ENCODE data around the gene THBS2. TPM values are rescaled to one million over a fixed set of nuclear protein-coding genes. Genes with fewer than 3 reads are reported as not detected.
"Not testable (repeated sequence)": the region's sequence is repeated elsewhere in the genome, so short reads cannot be mapped to it uniquely, and the experiment has no call there.

The THBS2 gene
- total and polyA plus RNA-seq, 2 donors (not counting 1 experiment from before 2014, with no cell fraction given) = 86.5 to 269 TPM

GRCh38 chr6:169263374-169263773 is 9.7 kb upstream of the THBS2 start:
- no peaks in the 10 kb centered on the region for H3K9me3 ChIP-seq (ENCODE audit: control insufficient read depth, insufficient read depth, low read depth, low read length)
- no peaks in the 10 kb centered on the region for H3K79me2 ChIP-seq (ENCODE audit: control insufficient read depth, insufficient read depth, low read length)
- no peak for DNase-seq (ENCODE audit: low read depth in 2 of 2)
- H3K36me3 ChIP-seq (ENCODE audit: control insufficient read depth, insufficient read depth, low read length) = no peaks in the 10 kb centered on the region
- peak overlapping the region; percentile 7 for H3K9ac ChIP-seq (ENCODE audit: insufficient read depth, low read length)
- no peak overlapping the region for H3K4me2 ChIP-seq (ENCODE audit: extremely low read depth, insufficient read depth, low read length)
- no peak overlapping the region for H3K4me3 ChIP-seq (replicated peaks in 1 of 4; ENCODE audit: control extremely low read depth in 1 of 4, insufficient read depth in 1 of 4, low read depth in 3 of 4, low read length in 4 of 4)
- peaks cover 6% of the 10 kb centered on the region for H3K4me1 ChIP-seq (ENCODE audit: control insufficient read depth, extremely low read depth, insufficient read depth, low read length)
- TF ChIP-seq CTCF (conservative IDR thresholded peaks at IDR 0.05 in 1 of 2, IDR thresholded peaks at IDR 0.05 in 1 of 2; ENCODE audit: low read depth in 1 of 2, low read length in 2 of 2) (no peak), EZH2 (IDR thresholded peaks at IDR 0.05; ENCODE audit: low read length, missing control alignments) (no peak)
- no peak overlapping the region for H3K27ac ChIP-seq (ENCODE audit: insufficient read depth, low read length)
- no peaks in the 10 kb centered on the region for H3K27me3 ChIP-seq (ENCODE audit: control insufficient read depth, insufficient read depth, low read length)
- H4K20me1 ChIP-seq (ENCODE audit: control insufficient read depth, extremely low read depth, insufficient read depth, low read length) = no peaks in the 10 kb centered on the region
- H2AFZ ChIP-seq (ENCODE audit: low read length) = no peak overlapping the region

- H3K4me1 ChIP-seq (ENCODE audit: control insufficient read depth, extremely low read depth, insufficient read depth, low read length); H3K9me3 ChIP-seq (ENCODE audit: control insufficient read depth, insufficient read depth, low read depth, low read length); H3K4me3 ChIP-seq (replicated peaks in 1 of 4; ENCODE audit: control extremely low read depth in 1 of 4, insufficient read depth in 1 of 4, low read depth in 3 of 4, low read length in 4 of 4); H3K36me3 ChIP-seq (ENCODE audit: control insufficient read depth, insufficient read depth, low read length); DNase-seq (ENCODE audit: low read depth in 2 of 2); H3K27me3 ChIP-seq (ENCODE audit: control insufficient read depth, insufficient read depth, low read length); H3K9ac ChIP-seq (ENCODE audit: insufficient read depth, low read length); H3K27ac ChIP-seq (ENCODE audit: insufficient read depth, low read length); H4K20me1 ChIP-seq (ENCODE audit: control insufficient read depth, extremely low read depth, insufficient read depth, low read length); H3K4me2 ChIP-seq (ENCODE audit: extremely low read depth, insufficient read depth, low read length); H3K79me2 ChIP-seq (ENCODE audit: control insufficient read depth, insufficient read depth, low read length); H2AFZ ChIP-seq (ENCODE audit: low read length): not testable (repeated sequence)
Measured at GRCh38 chr6:169262602-169263001, 9.0 kb upstream of the THBS2 start.

GRCh38 chr6:169256518-169256917 is 2.9 kb upstream of the THBS2 start:
- no peak for TF ChIP-seq EZH2 (IDR thresholded peaks at IDR 0.05; ENCODE audit: low read length, missing control alignments)
- TF ChIP-seq CTCF (conservative IDR thresholded peaks at IDR 0.05 in 1 of 2, IDR thresholded peaks at IDR 0.05 in 1 of 2; ENCODE audit: low read depth in 1 of 2, low read length in 2 of 2) = no peak
- Histone ChIP-seq H3K9ac (ENCODE audit: insufficient read depth, low read length) (no peak overlapping the region), H3K4me1 (ENCODE audit: control insufficient read depth, extremely low read depth, insufficient read depth, low read length) (peaks cover 6% of the 10 kb centered on the region), H3K27ac (ENCODE audit: insufficient read depth, low read length) (no peak overlapping the region), H3K27me3 (ENCODE audit: control insufficient read depth, insufficient read depth, low read length) (peaks cover 4% of the 10 kb centered on the region), H3K79me2 (ENCODE audit: control insufficient read depth, insufficient read depth, low read length) (peaks cover 11% of the 10 kb centered on the region), H2AFZ (ENCODE audit: low read length) (no peak overlapping the region), H3K36me3 (ENCODE audit: control insufficient read depth, insufficient read depth, low read length) (no peaks in the 10 kb centered on the region), H3K4me2 (ENCODE audit: extremely low read depth, insufficient read depth, low read length) (no peak overlapping the region), H3K4me3 (replicated peaks in 1 of 4; ENCODE audit: control extremely low read depth in 1 of 4, insufficient read depth in 1 of 4, low read depth in 3 of 4, low read length in 4 of 4) (no peak overlapping the region), H4K20me1 (ENCODE audit: control insufficient read depth, extremely low read depth, insufficient read depth, low read length) (no peaks in the 10 kb centered on the region), H3K9me3 (ENCODE audit: control insufficient read depth, insufficient read depth, low read depth, low read length) (no peaks in the 10 kb centered on the region)
- DNase-seq (ENCODE audit: low read depth in 2 of 2) = no peak

Data from fibroblast of lung (primary cell).